K562 (cell line): ENCODE measurements around the gene PSMD13. TPM values are rescaled to one million over a fixed set of nuclear protein-coding genes. Genes with fewer than 3 reads are reported as not detected.
A peak's percentile ranks its signal among the peaks of the same experiment; 100 is the strongest.

Experiments
- ATAC-seq: fragments of 200-7000 bp; cut with Tn5 transposase; 3 replicates; pipeline ENCODE4 v1.9.1; 2020; ENCODE audit warnings: moderate library complexity
- BruUV-seq: library from RNA; stranded (reverse); fragments of 400-500 nt; replicated peaks from 2 replicates; lab custom pipeline; 2021; lab: Mats Ljungman, UMichigan
- CTCF ChIA-PET: fragments of 300-600 bp; formaldehyde crosslinking; extraction: SDS; loops from one replicate; lab custom pipeline; 2021; ENCODE audit warnings: low intra/inter-chr PET ratio; lab: Yijun Ruan, JAX
- POLR2A ChIA-PET: fragments of 300-600, 350-650 bp; sonication (Branson Sonifier 250); formaldehyde crosslinking; extraction: SDS; loops from one replicate; lab custom pipeline; 2021; ENCODE audit warnings: antibody characterized with exemption, inconsistent platforms; lab: Yijun Ruan, JAX
- DNase-seq, 4 experiments: peaks; one replicate each; pipeline versions ENCODE4 v3.0.0 to v3.0.0-alpha.2; 2011 to 2018; ENCODE audit warnings: low spot score in 3 of 4, mixed read lengths in 3 of 4; ENCODE audit errors: extremely low read depth in 1 of 4
- FAIRE-seq: peaks from 2 replicates; lab custom pipeline; 2011; peaks lifted over from hg19 to GRCh38; lab: Jason Lieb, UNC
- H2AFZ ChIP-seq: 2 replicates; pipeline ENCODE4 v1.6.0; 2011; ENCODE audit warnings: low read depth, low read length, control low read depth, inconsistent platforms
- H3K27ac ChIP-seq: fragments of 200-600 bp; 3 replicates; pipeline ENCODE4 v1.8.0; 2011; ENCODE audit warnings: low read depth, mild to moderate bottlenecking, control low read depth, inconsistent platforms, low read length, moderate library complexity, mixed read lengths; ENCODE audit errors: extremely low read depth
- H3K27me3 ChIP-seq, 2 experiments: fragments of 300-600 bp in 1 of 2; 2 replicates in 1 of 2; 3 replicates in 1 of 2; pipeline versions ENCODE4 v1.6.0 to v1.8.0; 2011; ENCODE audit warnings: inconsistent platforms in 2 of 2, low read length in 2 of 2, mild to moderate bottlenecking in 1 of 2, mixed read lengths in 1 of 2, moderate library complexity in 1 of 2; ENCODE audit not compliant: control insufficient read depth in 2 of 2, insufficient read depth in 2 of 2
- H3K36me3 ChIP-seq: fragments of 300-600 bp; 3 replicates; pipeline ENCODE4 v1.8.0; 2011; ENCODE audit warnings: mild to moderate bottlenecking, low read length, inconsistent platforms; ENCODE audit not compliant: control insufficient read depth, insufficient read depth
- H3K4me1 ChIP-seq, 2 experiments: fragments of 200-600 bp in 1 of 2; replicated peaks in 1 of 2; 2 replicates in 1 of 2; 3 replicates in 1 of 2; pipeline versions ENCODE4 v1.5.1 to v1.8.0; 2011; ENCODE audit warnings: inconsistent platforms in 2 of 2, low read length in 2 of 2, mild to moderate bottlenecking in 1 of 2, mixed read lengths in 1 of 2, moderate library complexity in 1 of 2; ENCODE audit not compliant: control insufficient read depth in 2 of 2, insufficient read depth in 2 of 2
- H3K4me2 ChIP-seq: 2 replicates; pipeline ENCODE4 v1.6.1; 2011; ENCODE audit warnings: low read length, control low read depth, inconsistent platforms, mixed read lengths; ENCODE audit not compliant: insufficient read depth
- H3K4me3 ChIP-seq: fragments of 200-600 bp; sonication (generic), shearing (Covaris generic); 2 replicates; pipeline ENCODE4 v1.5.1; 2016; ENCODE audit warnings: control low read depth, inconsistent platforms
- H3K79me2 ChIP-seq: fragments of 200-600 bp; 3 replicates; pipeline ENCODE4 v1.8.0; 2011; ENCODE audit warnings: low read length, inconsistent platforms; ENCODE audit not compliant: control insufficient read depth, insufficient read depth
- H3K9ac ChIP-seq, 2 experiments: 2 replicates each; pipeline versions ENCODE4 v1.6.0 to v1.6.1; 2011; ENCODE audit warnings: low read depth in 2 of 2, low read length in 2 of 2, control low read depth in 1 of 2, inconsistent platforms in 1 of 2, mild to moderate bottlenecking in 1 of 2, mixed read lengths in 1 of 2; ENCODE audit not compliant: insufficient read depth in 1 of 2
- H3K9me1 ChIP-seq: one replicate; pipeline ENCODE4 v1.6.0; 2011; ENCODE audit warnings: inconsistent platforms, mild to moderate bottlenecking, low read length, moderate library complexity; ENCODE audit not compliant: control insufficient read depth, insufficient read depth
- H3K9me3 ChIP-seq: replicated peaks from 2 replicates; pipeline ENCODE4 v1.5.1; 2011; ENCODE audit warnings: low read depth, low read length, inconsistent platforms; ENCODE audit not compliant: control insufficient read depth, insufficient read depth
- H4K20me1 ChIP-seq: replicated peaks from 2 replicates; pipeline ENCODE4 v1.6.1; 2011; ENCODE audit warnings: low read length, inconsistent platforms, mixed read lengths; ENCODE audit not compliant: control insufficient read depth, insufficient read depth
- ATF1 ChIP-seq, 2 experiments: fragments of 450-650 bp in 1 of 2; IDR thresholded peaks; 2 replicates each; pipeline ENCODE4 v1.6.1; 2016; ENCODE audit warnings: missing compliant biosample characterization in 1 of 2, missing genetic modification characterization in 1 of 2
- CBFB ChIP-seq: sonication (generic); formaldehyde crosslinking; IDR thresholded peaks from 2 replicates; pipeline ENCODE4 v1.4.0; 2020; ENCODE audit warnings: mild to moderate bottlenecking, missing genetic modification reagents
- NFRKB ChIP-seq: fragments of 450-650 bp; IDR thresholded peaks from 2 replicates; pipeline ENCODE4 v1.6.1; 2016; ENCODE audit warnings: low read depth
- RBM22 ChIP-seq: fragments of 200-400 bp; formaldehyde crosslinking; IDR thresholded peaks from 2 replicates; pipeline ENCODE4 v1.6.1; 2018; ENCODE audit warnings: low read length, low read depth; ENCODE audit not compliant: poor library complexity, severe bottlenecking
- SIN3A ChIP-seq, 2 experiments: fragments of 150-350 bp in 1 of 2; IDR thresholded peaks; 2 replicates each; pipeline ENCODE4 v1.6.1; 2011 to 2016; ENCODE audit warnings: borderline replicate concordance in 2 of 2, low read depth in 2 of 2, low read length in 2 of 2, mild to moderate bottlenecking in 2 of 2, moderate library complexity in 2 of 2; ENCODE audit not compliant: control insufficient read depth in 1 of 2
- SRF ChIP-seq, 2 experiments: fragments of 250-450, 450-650 bp in 1 of 2; sonication (Bioruptor Pico) in 1 of 2; sonication (generic) in 1 of 2; formaldehyde crosslinking; IDR thresholded peaks; 2 replicates each; pipeline versions ENCODE4 v1.5.0 to v1.5.1; 2020 to 2022; ENCODE audit warnings: mild to moderate bottlenecking in 1 of 2, missing genetic modification reagents in 1 of 2
- SRSF7 ChIP-seq: fragments of 200-400 bp; formaldehyde crosslinking; optimal IDR thresholded peaks from 2 replicates; pipeline ENCODE3; 2017; ENCODE audit warnings: mild to moderate bottlenecking, low read depth, low read length
- SUPT5H ChIP-seq: fragments of 450-650 bp; IDR thresholded peaks from 2 replicates; pipeline ENCODE4 v1.6.1; 2016
- U2AF2 ChIP-seq: fragments of 200-400 bp; formaldehyde crosslinking; optimal IDR thresholded peaks from 2 replicates; pipeline ENCODE3; 2017; ENCODE audit warnings: low read depth, mild to moderate bottlenecking, low read length
- ZBED1 ChIP-seq: IDR thresholded peaks from 2 replicates; pipeline ENCODE4 v1.6.1; 2014
- ZFPM2 ChIP-seq: fragments of 250-450 bp; sonication (Bioruptor Pico); IDR thresholded peaks from 2 replicates; pipeline ENCODE4 v1.5.1; 2022; ENCODE audit warnings: mild to moderate bottlenecking
- ZNF140 ChIP-seq: fragments of 250-450 bp; sonication (Bioruptor Pico); IDR thresholded peaks from 2 replicates; pipeline ENCODE4 v1.8.0; 2021; ENCODE audit warnings: moderate library complexity, mild to moderate bottlenecking, inconsistent platforms
- ZNF316 ChIP-seq: fragments of 450-650 bp; IDR thresholded peaks from 2 replicates; pipeline ENCODE4 v1.6.1; 2016
- ZNF668 ChIP-seq: fragments of 250-450 bp; sonication (Bioruptor Pico); IDR thresholded peaks from 2 replicates; pipeline ENCODE4 v1.8.0; 2022; ENCODE audit warnings: mild to moderate bottlenecking, inconsistent platforms
- WGBS: fragments of 100-300 bp; shearing (Covaris generic); methylation state at CpG from one replicate; pipeline ENCODE4 v1.1.6; 2016; ENCODE audit warnings: low coverage, mixed read lengths; ENCODE audit not compliant: insufficient coverage; ENCODE audit errors: missing lambda C conversion rate; 5-methylcytosine and 5-hydroxymethylcytosine counted together
- in situ Hi-C: fragments of 300-500 bp; cut with MboI; formaldehyde crosslinking; loops from 4 replicates; pipeline ENCODE4 v1.15.0; 2018; ENCODE audit warnings: inconsistent platforms, mixed read lengths
- intact Hi-C: fragments of 100-400 bp; cut with micrococcal nuclease; formaldehyde crosslinking; loops from 2 replicates; pipeline ENCODE4 v1.14.2; 2022
- polyA plus RNA-seq, 8 experiments: library from polyadenylated mRNA; depleted of rRNA in 4 of 8; stranded (reverse) in 5 of 8; unstranded in 3 of 8; fragments of >200 nt; fragmentation: Nextera tagmentation in 2 of 8; fragmentation: Illumina TruSeq in 1 of 8; extraction: Ambion mirVana in 2 of 8; extraction: Trizol in 1 of 8; gene quantifications; 2 replicates each; pipeline versions ENCODE4 v1.2.1 to v1.2.3, GENCODE V29; 2011 to 2014; ENCODE audit warnings: inconsistent platforms in 1 of 8, missing spikeins in 1 of 8
- total RNA-seq, 7 experiments: library from RNA; depleted of rRNA in 6 of 7; stranded (reverse); fragments of >200 nt in 6 of 7; fragmentation: Illumina TruSeq in 2 of 7; extraction: Trizol in 2 of 7; gene quantifications; 2 replicates each; pipeline versions ENCODE4 v1.2.1 to v1.2.3, GENCODE V29; 2011 to 2021; ENCODE audit warnings: low replicate concordance in 1 of 7
- TF ChIP-seq, protein P1 (sequence below): fragments of 150-350 bp; conservative IDR thresholded peaks from 2 replicates; pipeline ENCODE4 v1.6.1; 2014; ENCODE audit warnings: low read length
- TF ChIP-seq, protein P2 (sequence below), 2 experiments: fragments of 150-350 bp in 1 of 2; IDR thresholded peaks; 2 replicates each; pipeline ENCODE4 v1.6.1; 2012 to 2016; ENCODE audit warnings: low read depth in 2 of 2, low read length in 2 of 2, mild to moderate bottlenecking in 1 of 2, moderate library complexity in 1 of 2

Gene PSMD13
- total and polyA plus RNA-seq, 9 of the 15 experiments (the other 6 are each of a cell fraction or from before 2014, with no cell fraction given), result 185 to 383 (median 267) TPM

DNA sequence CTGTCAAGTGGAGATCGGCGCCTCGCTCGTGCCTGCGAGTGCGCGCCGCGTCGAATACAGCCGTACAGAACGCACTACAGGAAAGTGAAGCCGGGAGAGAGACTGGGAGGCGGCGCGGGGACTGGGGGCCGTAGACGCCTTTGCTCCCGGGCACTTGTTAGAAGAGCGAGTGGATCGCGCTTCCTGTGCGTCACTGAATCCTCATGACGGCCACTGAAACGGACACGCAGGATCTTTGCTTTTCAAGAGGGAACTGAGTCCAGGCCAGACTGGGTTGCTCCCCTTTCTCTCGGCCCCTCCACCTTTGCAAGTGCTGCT lies 29.0 kb upstream of the PSMD13 start:
- Histone ChIP-seq H3K9me3 (no peaks in the 10 kb centered on the region), H4K20me1 (peaks cover 43% of the 10 kb centered on the region), H3K27me3 (no peaks in the 10 kb centered on the region; a peak in 1 of 5 replicates), H3K9me1 (peaks cover 10% of the 10 kb centered on the region), H3K9ac (peak overlapping the region; percentile 97 to 98), H3K4me2 (peak overlapping the region; percentile 92), H3K79me2 (peaks cover 72% of the 10 kb centered on the region), H3K36me3 (peaks cover 77% of the 10 kb centered on the region), H3K4me1 (peaks cover 30 to 61% of the 10 kb centered on the region in 2 experiments; a peak in 4 of 5 replicates), H3K4me3 (peak overlapping the region; percentile 96), H3K27ac (peak overlapping the region; percentile 93), H2AFZ (peak overlapping the region; percentile 8; the same call in 1 of the 2 replicates)
- peak; percentile 20 for ATAC-seq
- ChIA-PET POLR2A (interaction anchor here (0.6 to 3.1 kb wide), 25 partner anchors 10 to 299 kb away, joined by 3 to 63 read pairs (median 4); no protein-coding TSS in a partner anchor), CTCF (interaction anchor here (0.6 kb wide), 1 partner anchor 52 kb away, joined by 3 read pairs; no protein-coding TSS in a partner anchor)
- in situ Hi-C loops, result no loop called here
- TSS peak; percentile 91 for BruUV-seq
- intact Hi-C loops, result loop anchor here (2.0 kb wide), 1 partner anchor 29 kb away; the partner anchor contains the start of genes PSMD13 and SIRT3
- FAIRE-seq, result no peak
- 0% methylated on average over 25 of the region's 27 CpGs for WGBS
- DNase-seq, result peak in 1 of 4 experiments; percentile 38
- TF ChIP-seq, protein P1, sequence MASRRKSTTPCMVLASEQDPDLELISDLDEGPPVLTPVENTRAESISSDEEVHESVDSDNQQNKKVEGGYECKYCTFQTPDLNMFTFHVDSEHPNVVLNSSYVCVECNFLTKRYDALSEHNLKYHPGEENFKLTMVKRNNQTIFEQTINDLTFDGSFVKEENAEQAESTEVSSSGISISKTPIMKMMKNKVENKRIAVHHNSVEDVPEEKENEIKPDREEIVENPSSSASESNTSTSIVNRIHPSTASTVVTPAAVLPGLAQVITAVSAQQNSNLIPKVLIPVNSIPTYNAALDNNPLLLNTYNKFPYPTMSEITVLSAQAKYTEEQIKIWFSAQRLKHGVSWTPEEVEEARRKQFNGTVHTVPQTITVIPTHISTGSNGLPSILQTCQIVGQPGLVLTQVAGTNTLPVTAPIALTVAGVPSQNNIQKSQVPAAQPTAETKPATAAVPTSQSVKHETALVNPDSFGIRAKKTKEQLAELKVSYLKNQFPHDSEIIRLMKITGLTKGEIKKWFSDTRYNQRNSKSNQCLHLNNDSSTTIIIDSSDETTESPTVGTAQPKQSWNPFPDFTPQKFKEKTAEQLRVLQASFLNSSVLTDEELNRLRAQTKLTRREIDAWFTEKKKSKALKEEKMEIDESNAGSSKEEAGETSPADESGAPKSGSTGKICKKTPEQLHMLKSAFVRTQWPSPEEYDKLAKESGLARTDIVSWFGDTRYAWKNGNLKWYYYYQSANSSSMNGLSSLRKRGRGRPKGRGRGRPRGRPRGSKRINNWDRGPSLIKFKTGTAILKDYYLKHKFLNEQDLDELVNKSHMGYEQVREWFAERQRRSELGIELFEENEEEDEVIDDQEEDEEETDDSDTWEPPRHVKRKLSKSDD, result no peak
- TF ChIP-seq U2AF2 (no peak), SRF (CRISPR knock-in tag; IDR thresholded peaks at IDR 0.05) (no peak), ZNF668 (CRISPR knock-in tag) (no peak), ZNF316 (0 out of 2 replicates have a peak, but pooled peaks have one; percentile 21), CBFB (no peak), ATF1 (CRISPR knock-in tag; IDR thresholded peaks at IDR 0.05) (no peak), ATF1 (tag; IDR thresholded peaks at IDR 0.05) (peak; percentile 58; the same call in 1 of the 2 replicates), ZBED1 (0 out of 2 replicates have a peak, but pooled peaks have one; percentile 18), SRSF7 (no peak), SUPT5H (peak; percentile 6), NFRKB (peak; percentile 21; the same call in 1 of the 2 replicates), RBM22 (peak; percentile 51), ZNF140 (CRISPR knock-in tag) (no peak), ZFPM2 (CRISPR knock-in tag) (0 out of 2 replicates have a peak, but pooled peaks have one; percentile 18), SIN3A (IDR thresholded peaks at IDR 0.05; ENCODE audit: borderline replicate concordance in 2 of 2, control insufficient read depth in 1 of 2, low read depth in 2 of 2, low read length in 2 of 2) (peak in 1 of 2 experiments; percentile 48; a peak in 1 of 4 replicates)
- TF ChIP-seq, protein P2, sequence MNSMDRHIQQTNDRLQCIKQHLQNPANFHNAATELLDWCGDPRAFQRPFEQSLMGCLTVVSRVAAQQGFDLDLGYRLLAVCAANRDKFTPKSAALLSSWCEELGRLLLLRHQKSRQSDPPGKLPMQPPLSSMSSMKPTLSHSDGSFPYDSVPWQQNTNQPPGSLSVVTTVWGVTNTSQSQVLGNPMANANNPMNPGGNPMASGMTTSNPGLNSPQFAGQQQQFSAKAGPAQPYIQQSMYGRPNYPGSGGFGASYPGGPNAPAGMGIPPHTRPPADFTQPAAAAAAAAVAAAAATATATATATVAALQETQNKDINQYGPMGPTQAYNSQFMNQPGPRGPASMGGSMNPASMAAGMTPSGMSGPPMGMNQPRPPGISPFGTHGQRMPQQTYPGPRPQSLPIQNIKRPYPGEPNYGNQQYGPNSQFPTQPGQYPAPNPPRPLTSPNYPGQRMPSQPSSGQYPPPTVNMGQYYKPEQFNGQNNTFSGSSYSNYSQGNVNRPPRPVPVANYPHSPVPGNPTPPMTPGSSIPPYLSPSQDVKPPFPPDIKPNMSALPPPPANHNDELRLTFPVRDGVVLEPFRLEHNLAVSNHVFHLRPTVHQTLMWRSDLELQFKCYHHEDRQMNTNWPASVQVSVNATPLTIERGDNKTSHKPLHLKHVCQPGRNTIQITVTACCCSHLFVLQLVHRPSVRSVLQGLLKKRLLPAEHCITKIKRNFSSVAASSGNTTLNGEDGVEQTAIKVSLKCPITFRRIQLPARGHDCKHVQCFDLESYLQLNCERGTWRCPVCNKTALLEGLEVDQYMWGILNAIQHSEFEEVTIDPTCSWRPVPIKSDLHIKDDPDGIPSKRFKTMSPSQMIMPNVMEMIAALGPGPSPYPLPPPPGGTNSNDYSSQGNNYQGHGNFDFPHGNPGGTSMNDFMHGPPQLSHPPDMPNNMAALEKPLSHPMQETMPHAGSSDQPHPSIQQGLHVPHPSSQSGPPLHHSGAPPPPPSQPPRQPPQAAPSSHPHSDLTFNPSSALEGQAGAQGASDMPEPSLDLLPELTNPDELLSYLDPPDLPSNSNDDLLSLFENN (IDR thresholded peaks at IDR 0.05; ENCODE audit: low read depth in 2 of 2, low read length in 2 of 2), result no peak
